ENCODE measurements around the gene MANEAL. TPM values are rescaled to one million over a fixed set of nuclear protein-coding genes. Genes with fewer than 3 reads are reported as not detected.

Gene MANEAL
- total and polyA plus RNA-seq, 2 of the 13 experiments (the other 11 are each of a cell fraction or from before 2014, with no cell fraction given), result 20.8 to 26.4 TPM

DNA sequence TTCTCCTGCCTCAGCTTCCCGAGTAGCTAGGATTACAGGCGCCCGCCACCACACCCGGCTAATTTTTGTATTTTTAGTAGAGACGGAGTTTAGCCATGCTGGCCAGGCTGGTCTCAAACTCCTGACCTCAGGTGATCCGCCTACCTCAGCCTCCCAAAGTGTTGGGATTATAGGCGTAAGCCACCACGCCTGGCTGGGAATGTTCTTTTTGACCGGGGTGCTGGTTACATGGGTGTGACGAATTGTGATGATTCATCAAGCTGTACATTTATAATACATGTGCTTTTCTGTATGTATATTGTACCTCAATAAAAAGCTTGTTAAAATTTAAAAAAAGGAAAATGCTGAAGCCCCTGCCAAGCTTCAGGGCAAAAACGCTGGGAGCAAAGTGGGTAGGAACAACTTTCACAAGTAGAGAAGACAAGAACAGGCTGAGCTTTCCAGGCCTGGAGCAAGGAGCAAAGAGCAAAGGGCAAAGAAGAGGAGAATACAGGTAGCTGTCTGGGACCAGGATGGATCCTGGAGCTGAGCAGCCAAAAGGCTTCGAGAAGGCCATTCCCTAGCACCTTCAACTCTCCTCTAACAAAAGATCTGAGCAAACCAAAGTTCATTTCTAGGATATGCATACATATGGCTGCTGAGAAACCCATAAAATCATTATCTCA is 34.9 kb downstream of the MANEAL start:
- no peaks in the 10 kb centered on the region for H3K27me3 ChIP-seq (ENCODE audit: control insufficient read depth in 1 of 2, insufficient read depth in 2 of 2, low read length in 2 of 2)
- no peak for FAIRE-seq
- H3K36me3 ChIP-seq (replicated peaks in 1 of 2; ENCODE audit: control insufficient read depth in 1 of 2, insufficient read depth in 2 of 2, low read length in 2 of 2), result peaks cover 7 to 29% of the 10 kb centered on the region in 2 experiments; a peak in 3 of 5 replicates
- DNase-seq (ENCODE audit: low spot score), result no peak
- H3K4me1 ChIP-seq (ENCODE audit: insufficient read depth, low read length), result no peaks in the 10 kb centered on the region; the same call in 1 of the 2 replicates
- H4K20me1 ChIP-seq (ENCODE audit: insufficient read depth, low read length), result no peaks in the 10 kb centered on the region
- no peak overlapping the region for H2AFZ ChIP-seq (ENCODE audit: low read length)
- no peaks in the 10 kb centered on the region for H3K79me2 ChIP-seq (ENCODE audit: insufficient read depth, low read length)
- no peak overlapping the region for H3K9ac ChIP-seq (ENCODE audit: insufficient read depth, low read depth, low read length)
- H3K4me2 ChIP-seq (ENCODE audit: low read depth, low read length), result no peak overlapping the region
- no TSS peak for BruUV-seq (replicated peaks)
- in situ Hi-C loops (cut with HindIII; ENCODE audit: extremely low pct_ligation_motif_present, low pct_unique_long_range_greater_than_20kb), result no loop called here
- H3K9me3 ChIP-seq (ENCODE audit: low read length), result no peaks in the 10 kb centered on the region
- H3K4me3 ChIP-seq (replicated peaks in 1 of 3; ENCODE audit: insufficient read depth in 1 of 3, low read depth in 2 of 3, low read length in 3 of 3), result no peak overlapping the region
- 94% methylated on average over 12 of the region's 12 CpGs for WGBS (ENCODE audit: low lambda C conversion rate)
- ATAC-seq, result no peak
- H3K27ac ChIP-seq (ENCODE audit: extremely low read length, insufficient read depth, low read length), result no peak overlapping the region
- POLR2A ChIA-PET, result no interaction called here
- intact Hi-C loops (cut with micrococcal nuclease; ENCODE audit: unreplicated experiment), result no loop called here
- CTCF ChIA-PET (ENCODE audit: low intra/inter-chr PET ratio, low total read pairs), result no interaction called here
- TF ChIP-seq ZNF703 (CRISPR knock-in tag; IDR thresholded peaks at IDR 0.05; ENCODE audit: borderline replicate concordance), result no peak
- TF ChIP-seq, protein P1, sequence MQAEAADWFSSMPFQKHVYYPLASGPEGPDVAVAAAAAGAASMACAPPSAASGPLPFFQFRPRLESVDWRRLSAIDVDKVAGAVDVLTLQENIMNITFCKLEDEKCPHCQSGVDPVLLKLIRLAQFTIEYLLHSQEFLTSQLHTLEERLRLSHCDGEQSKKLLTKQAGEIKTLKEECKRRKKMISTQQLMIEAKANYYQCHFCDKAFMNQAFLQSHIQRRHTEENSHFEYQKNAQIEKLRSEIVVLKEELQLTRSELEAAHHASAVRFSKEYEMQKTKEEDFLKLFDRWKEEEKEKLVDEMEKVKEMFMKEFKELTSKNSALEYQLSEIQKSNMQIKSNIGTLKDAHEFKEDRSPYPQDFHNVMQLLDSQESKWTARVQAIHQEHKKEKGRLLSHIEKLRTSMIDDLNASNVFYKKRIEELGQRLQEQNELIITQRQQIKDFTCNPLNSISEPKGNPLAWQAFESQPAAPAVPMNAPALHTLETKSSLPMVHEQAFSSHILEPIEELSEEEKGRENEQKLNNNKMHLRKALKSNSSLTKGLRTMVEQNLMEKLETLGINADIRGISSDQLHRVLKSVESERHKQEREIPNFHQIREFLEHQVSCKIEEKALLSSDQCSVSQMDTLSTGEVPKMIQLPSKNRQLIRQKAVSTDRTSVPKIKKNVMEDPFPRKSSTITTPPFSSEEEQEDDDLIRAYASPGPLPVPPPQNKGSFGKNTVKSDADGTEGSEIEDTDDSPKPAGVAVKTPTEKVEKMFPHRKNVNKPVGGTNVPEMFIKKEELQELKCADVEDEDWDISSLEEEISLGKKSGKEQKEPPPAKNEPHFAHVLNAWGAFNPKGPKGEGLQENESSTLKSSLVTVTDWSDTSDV (CRISPR knock-in tag; IDR thresholded peaks at IDR 0.05), result no peak
- TF ChIP-seq, protein P2, sequence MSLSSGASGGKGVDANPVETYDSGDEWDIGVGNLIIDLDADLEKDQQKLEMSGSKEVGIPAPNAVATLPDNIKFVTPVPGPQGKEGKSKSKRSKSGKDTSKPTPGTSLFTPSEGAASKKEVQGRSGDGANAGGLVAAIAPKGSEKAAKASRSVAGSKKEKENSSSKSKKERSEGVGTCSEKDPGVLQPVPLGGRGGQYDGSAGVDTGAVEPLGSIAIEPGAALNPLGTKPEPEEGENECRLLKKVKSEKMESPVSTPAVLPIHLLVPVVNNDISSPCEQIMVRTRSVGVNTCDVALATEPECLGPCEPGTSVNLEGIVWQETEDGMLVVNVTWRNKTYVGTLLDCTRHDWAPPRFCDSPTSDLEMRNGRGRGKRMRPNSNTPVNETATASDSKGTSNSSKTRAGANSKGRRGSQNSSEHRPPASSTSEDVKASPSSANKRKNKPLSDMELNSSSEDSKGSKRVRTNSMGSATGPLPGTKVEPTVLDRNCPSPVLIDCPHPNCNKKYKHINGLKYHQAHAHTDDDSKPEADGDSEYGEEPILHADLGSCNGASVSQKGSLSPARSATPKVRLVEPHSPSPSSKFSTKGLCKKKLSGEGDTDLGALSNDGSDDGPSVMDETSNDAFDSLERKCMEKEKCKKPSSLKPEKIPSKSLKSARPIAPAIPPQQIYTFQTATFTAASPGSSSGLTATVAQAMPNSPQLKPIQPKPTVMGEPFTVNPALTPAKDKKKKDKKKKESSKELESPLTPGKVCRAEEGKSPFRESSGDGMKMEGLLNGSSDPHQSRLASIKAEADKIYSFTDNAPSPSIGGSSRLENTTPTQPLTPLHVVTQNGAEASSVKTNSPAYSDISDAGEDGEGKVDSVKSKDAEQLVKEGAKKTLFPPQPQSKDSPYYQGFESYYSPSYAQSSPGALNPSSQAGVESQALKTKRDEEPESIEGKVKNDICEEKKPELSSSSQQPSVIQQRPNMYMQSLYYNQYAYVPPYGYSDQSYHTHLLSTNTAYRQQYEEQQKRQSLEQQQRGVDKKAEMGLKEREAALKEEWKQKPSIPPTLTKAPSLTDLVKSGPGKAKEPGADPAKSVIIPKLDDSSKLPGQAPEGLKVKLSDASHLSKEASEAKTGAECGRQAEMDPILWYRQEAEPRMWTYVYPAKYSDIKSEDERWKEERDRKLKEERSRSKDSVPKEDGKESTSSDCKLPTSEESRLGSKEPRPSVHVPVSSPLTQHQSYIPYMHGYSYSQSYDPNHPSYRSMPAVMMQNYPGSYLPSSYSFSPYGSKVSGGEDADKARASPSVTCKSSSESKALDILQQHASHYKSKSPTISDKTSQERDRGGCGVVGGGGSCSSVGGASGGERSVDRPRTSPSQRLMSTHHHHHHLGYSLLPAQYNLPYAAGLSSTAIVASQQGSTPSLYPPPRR (CRISPR knock-in tag; IDR thresholded peaks at IDR 0.05; ENCODE audit: borderline replicate concordance), result no peak
- no peak for TF ChIP-seq SOX6 (IDR thresholded peaks at IDR 0.05)
- no peak for TF ChIP-seq SOX6 (CRISPR knock-in tag; IDR thresholded peaks at IDR 0.05)
- no peak for TF ChIP-seq ONECUT2 (CRISPR knock-in tag; IDR thresholded peaks at IDR 0.05)
- TF ChIP-seq POLR2AphosphoS5 (IDR thresholded peaks at IDR 0.05; ENCODE audit: low read depth, low read length), result no peak
- TF ChIP-seq, protein P3, sequence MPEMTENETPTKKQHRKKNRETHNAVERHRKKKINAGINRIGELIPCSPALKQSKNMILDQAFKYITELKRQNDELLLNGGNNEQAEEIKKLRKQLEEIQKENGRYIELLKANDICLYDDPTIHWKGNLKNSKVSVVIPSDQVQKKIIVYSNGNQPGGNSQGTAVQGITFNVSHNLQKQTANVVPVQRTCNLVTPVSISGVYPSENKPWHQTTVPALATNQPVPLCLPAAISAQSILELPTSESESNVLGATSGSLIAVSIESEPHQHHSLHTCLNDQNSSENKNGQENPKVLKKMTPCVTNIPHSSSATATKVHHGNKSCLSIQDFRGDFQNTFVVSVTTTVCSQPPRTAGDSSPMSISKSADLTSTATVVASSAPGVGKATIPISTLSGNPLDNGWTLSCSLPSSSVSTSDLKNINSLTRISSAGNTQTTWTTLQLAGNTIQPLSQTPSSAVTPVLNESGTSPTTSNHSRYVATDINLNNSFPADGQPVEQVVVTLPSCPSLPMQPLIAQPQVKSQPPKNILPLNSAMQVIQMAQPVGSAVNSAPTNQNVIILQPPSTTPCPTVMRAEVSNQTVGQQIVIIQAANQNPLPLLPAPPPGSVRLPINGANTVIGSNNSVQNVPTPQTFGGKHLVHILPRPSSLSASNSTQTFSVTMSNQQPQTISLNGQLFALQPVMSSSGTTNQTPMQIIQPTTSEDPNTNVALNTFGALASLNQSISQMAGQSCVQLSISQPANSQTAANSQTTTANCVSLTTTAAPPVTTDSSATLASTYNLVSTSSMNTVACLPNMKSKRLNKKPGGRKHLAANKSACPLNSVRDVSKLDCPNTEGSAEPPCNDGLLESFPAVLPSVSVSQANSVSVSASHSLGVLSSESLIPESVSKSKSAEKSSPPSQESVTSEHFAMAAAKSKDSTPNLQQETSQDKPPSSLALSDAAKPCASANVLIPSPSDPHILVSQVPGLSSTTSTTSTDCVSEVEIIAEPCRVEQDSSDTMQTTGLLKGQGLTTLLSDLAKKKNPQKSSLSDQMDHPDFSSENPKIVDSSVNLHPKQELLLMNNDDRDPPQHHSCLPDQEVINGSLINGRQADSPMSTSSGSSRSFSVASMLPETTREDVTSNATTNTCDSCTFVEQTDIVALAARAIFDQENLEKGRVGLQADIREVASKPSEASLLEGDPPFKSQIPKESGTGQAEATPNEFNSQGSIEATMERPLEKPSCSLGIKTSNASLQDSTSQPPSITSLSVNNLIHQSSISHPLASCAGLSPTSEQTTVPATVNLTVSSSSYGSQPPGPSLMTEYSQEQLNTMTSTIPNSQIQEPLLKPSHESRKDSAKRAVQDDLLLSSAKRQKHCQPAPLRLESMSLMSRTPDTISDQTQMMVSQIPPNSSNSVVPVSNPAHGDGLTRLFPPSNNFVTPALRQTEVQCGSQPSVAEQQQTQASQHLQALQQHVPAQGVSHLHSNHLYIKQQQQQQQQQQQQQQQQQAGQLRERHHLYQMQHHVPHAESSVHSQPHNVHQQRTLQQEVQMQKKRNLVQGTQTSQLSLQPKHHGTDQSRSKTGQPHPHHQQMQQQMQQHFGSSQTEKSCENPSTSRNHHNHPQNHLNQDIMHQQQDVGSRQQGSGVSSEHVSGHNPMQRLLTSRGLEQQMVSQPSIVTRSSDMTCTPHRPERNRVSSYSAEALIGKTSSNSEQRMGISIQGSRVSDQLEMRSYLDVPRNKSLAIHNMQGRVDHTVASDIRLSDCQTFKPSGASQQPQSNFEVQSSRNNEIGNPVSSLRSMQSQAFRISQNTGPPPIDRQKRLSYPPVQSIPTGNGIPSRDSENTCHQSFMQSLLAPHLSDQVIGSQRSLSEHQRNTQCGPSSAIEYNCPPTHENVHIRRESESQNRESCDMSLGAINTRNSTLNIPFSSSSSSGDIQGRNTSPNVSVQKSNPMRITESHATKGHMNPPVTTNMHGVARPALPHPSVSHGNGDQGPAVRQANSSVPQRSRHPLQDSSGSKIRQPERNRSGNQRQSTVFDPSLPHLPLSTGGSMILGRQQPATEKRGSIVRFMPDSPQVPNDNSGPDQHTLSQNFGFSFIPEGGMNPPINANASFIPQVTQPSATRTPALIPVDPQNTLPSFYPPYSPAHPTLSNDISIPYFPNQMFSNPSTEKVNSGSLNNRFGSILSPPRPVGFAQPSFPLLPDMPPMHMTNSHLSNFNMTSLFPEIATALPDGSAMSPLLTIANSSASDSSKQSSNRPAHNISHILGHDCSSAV (CRISPR knock-in tag; IDR thresholded peaks at IDR 0.05; ENCODE audit: borderline replicate concordance), result no peak

Data from HepG2 (cell line).